OCI-LY3 (cell line): Measurements from ENCODE around the gene GLI2.

Experiments
- H2AFZ ChIP-seq: fragments of 200-600, 300-600 bp; shearing (Covaris generic); 2 replicates; pipeline ENCODE4 v1.6.0; 2014; ENCODE audit warnings: antibody characterized with exemption, low read depth, low read length
- H3K27ac ChIP-seq: fragments of 200-600, 300-600 bp; sonication (generic); 2 replicates; pipeline ENCODE4 v1.5.1; 2014; ENCODE audit warnings: mild to moderate bottlenecking, low read length, moderate library complexity, mixed read lengths
- H3K27me3 ChIP-seq: fragments of 200-600, 300-600 bp; sonication (generic); 2 replicates; pipeline ENCODE4 v1.6.1; 2014; ENCODE audit warnings: low read depth, low read length, mixed read lengths
- H3K36me3 ChIP-seq: fragments of 200-600, 300-600 bp; sonication (generic); replicated peaks from 2 replicates; pipeline ENCODE3; 2014; ENCODE audit warnings: low read depth, low read length, mixed read lengths
- H3K4me1 ChIP-seq: fragments of 300-600, 200-600 bp; sonication (generic); 2 replicates; pipeline ENCODE4 v1.6.1; 2014; ENCODE audit warnings: low read length, mixed read lengths
- H3K4me2 ChIP-seq: fragments of 200-600, 300-600 bp; sonication (generic); 2 replicates; pipeline ENCODE4 v1.6.1; 2014; ENCODE audit warnings: low read length, mixed read lengths
- H3K4me3 ChIP-seq: fragments of 300-600, 200-600 bp; sonication (generic); 2 replicates; pipeline ENCODE4 v1.5.1; 2014; ENCODE audit warnings: antibody characterized with exemption, mild to moderate bottlenecking, low read length, moderate library complexity
- H3K79me2 ChIP-seq: fragments of 300-600, 200-600 bp; shearing (Covaris generic); 2 replicates; pipeline ENCODE4 v1.6.1; 2014; ENCODE audit warnings: mild to moderate bottlenecking, low read length, mixed read lengths
- H3K9ac ChIP-seq: fragments of 300-600, 200-600 bp; shearing (Covaris generic); 2 replicates; pipeline ENCODE4 v1.6.0; 2014; ENCODE audit warnings: mild to moderate bottlenecking, low read length, moderate library complexity
- H3K9me3 ChIP-seq: fragments of 200-600, 300-600 bp; shearing (Covaris generic); 2 replicates; pipeline ENCODE4 v1.6.1; 2014; ENCODE audit warnings: low read length, mixed read lengths; ENCODE audit not compliant: insufficient read depth
- H4K20me1 ChIP-seq: fragments of 200-600, 300-600 bp; sonication (generic); 2 replicates; pipeline ENCODE4 v1.6.1; 2016; ENCODE audit warnings: low read length, mixed read lengths; ENCODE audit not compliant: insufficient read depth
- EZH2phosphoT487 ChIP-seq: fragments of 200-600 bp; shearing (Covaris generic); IDR thresholded peaks from 2 replicates; pipeline ENCODE4 v1.6.1; 2018; ENCODE audit warnings: antibody characterized with exemption, mixed run types, low read depth
- TF ChIP-seq, protein P1 (sequence below): fragments of 200-600, 300-600 bp; sonication (generic); IDR thresholded peaks from 2 replicates; pipeline ENCODE4 v1.5.1; 2014; ENCODE audit warnings: antibody characterized with exemption, low read length, low read depth

Gene GLI2

DNA sequence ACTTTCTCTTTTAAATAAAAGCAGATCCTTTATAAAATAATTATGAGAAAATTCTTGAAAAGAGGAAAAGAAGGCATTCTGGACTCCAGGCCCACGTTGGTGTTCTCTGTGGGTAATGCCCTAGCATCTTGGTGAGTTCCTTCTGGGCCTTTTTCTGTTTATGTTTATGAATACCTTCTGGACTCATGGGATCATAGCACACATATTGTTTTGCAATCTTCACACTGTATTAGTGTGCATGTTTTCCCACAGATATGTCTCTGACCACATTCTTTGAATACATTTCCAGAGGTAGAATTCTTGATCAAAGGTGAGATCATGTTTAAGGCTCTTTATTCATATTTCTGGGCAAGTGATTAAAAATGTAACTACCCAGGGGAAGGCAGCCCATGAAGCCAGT is 15.9 kb downstream of the GLI2 start:
- no peak for TF ChIP-seq EZH2phosphoT487
- TF ChIP-seq, protein P1, sequence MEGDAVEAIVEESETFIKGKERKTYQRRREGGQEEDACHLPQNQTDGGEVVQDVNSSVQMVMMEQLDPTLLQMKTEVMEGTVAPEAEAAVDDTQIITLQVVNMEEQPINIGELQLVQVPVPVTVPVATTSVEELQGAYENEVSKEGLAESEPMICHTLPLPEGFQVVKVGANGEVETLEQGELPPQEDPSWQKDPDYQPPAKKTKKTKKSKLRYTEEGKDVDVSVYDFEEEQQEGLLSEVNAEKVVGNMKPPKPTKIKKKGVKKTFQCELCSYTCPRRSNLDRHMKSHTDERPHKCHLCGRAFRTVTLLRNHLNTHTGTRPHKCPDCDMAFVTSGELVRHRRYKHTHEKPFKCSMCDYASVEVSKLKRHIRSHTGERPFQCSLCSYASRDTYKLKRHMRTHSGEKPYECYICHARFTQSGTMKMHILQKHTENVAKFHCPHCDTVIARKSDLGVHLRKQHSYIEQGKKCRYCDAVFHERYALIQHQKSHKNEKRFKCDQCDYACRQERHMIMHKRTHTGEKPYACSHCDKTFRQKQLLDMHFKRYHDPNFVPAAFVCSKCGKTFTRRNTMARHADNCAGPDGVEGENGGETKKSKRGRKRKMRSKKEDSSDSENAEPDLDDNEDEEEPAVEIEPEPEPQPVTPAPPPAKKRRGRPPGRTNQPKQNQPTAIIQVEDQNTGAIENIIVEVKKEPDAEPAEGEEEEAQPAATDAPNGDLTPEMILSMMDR, result no peak
- Histone ChIP-seq H3K79me2 (no peaks in the 10 kb centered on the region), H2AFZ (no peak overlapping the region), H4K20me1 (no peaks in the 10 kb centered on the region), H3K9ac (no peak overlapping the region), H3K27me3 (peaks cover 3% of the 10 kb centered on the region; the same call in 1 of the 2 replicates), H3K27ac (no peak overlapping the region), H3K4me3 (no peak overlapping the region), H3K9me3 (no peaks in the 10 kb centered on the region), H3K4me2 (no peak overlapping the region), H3K4me1 (no peaks in the 10 kb centered on the region), H3K36me3 (no peaks in the 10 kb centered on the region)

DNA sequence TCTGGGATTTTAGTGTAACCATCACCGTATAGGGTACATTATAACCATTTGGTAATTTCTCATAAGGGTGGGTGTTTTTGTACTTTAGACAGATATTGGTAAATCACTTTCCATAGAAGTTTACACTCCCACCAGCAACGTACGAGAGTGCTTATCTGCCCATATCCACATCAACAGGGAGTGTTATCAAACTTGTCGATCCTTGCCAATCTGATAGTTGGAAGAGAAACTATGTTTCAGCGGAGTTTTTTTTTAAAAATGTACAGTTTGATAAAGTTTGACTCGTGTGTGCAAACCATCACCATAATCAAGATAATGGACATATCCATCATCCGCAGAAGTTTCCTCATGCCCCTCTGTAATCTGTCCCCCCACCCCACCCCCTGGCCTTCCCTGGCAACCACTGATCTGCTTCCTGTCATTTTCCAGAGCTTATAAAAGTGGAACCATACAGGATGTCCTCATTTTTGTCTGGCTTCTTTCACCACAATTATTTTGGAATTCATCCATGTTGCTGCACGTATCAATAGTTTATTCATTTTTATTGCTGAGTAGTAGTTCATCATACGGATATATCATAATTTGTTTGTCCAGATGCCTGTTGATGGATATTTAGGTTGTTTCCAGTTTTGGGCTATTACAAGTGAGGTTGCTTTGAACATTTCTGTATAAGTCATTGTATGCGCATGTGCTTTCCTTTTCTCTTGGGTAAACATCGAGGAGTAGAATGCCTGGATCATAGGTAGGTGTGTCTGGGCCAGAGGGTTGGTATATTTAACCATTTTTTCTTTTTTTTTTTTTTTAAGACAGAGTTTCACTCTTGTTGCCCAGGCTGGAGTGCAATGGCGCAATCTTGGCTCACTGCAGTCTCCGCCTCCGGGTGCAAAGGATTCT is 18.6 kb downstream of the GLI2 start:
- H3K4me2 ChIP-seq, result no peak overlapping the region
- no peaks in the 10 kb centered on the region for H3K79me2 ChIP-seq
- H4K20me1 ChIP-seq, result no peaks in the 10 kb centered on the region
- no peak overlapping the region for H2AFZ ChIP-seq
- no peak overlapping the region for H3K27ac ChIP-seq
- no peak overlapping the region for H3K9ac ChIP-seq
- no peak for TF ChIP-seq EZH2phosphoT487
- TF ChIP-seq, protein P1, result no peak
- H3K4me3 ChIP-seq, result no peak overlapping the region
- H3K27me3 ChIP-seq, result peaks cover 5% of the 10 kb centered on the region; the same call in 1 of the 2 replicates
- H3K36me3 ChIP-seq, result no peaks in the 10 kb centered on the region
- H3K4me1 ChIP-seq, result no peaks in the 10 kb centered on the region
- H3K9me3 ChIP-seq, result no peaks in the 10 kb centered on the region

DNA sequence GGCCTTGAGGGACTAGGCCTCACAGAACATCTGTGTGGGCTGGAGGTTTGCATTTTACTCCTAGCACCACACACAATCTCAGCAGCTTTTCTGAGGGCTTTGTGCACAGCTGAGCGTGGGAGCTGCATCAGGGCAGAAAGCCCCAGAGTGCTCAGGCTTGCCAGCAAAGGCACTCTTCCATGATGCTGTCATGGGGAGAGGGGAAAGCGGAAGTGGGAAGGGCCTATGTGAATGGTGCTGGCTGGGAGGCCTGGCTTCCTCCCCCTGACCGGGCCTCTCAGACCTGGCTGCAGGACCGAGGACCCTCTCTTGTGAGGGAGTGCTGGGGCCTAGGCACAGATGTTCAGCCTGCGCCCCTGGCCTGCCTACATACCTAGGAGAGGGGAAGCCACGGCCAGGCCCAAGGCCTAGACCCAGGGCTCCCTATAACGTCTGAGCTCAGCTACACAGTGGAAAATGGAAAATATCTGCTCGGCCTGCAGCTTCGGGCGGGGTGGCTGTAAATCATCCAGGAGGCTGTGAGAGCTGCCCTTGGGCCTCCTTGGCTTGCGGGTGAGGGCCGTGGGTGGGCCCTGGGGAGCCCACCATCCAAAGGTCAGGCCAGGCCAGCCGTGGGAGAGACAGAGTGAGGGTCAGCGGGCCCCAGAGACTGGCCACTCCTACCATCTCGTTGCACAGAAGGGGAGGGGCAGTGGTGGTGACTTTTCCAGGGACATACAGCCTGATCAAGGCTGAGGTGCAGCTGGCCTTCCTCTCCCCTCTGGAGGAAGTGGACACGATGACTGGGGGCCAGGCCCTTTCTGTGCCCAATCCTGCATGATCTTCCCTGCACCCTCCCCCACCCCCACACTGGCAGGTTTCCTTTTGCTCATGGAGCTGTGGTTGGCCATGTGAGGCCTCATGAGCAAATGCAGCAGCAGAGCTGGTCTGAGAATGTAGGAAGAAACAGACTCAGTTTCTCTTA is 22.8 kb downstream of the GLI2 start:
- TF ChIP-seq EZH2phosphoT487, result no peak
- TF ChIP-seq, protein P1, result no peak
- H3K4me1 ChIP-seq, result no peaks in the 10 kb centered on the region
- H3K27me3 ChIP-seq, result peaks cover 5% of the 10 kb centered on the region; the same call in 1 of the 2 replicates
- no peaks in the 10 kb centered on the region for H3K79me2 ChIP-seq
- H3K4me2 ChIP-seq, result no peak overlapping the region
- no peak overlapping the region for H2AFZ ChIP-seq
- no peak overlapping the region for H3K9ac ChIP-seq
- H3K9me3 ChIP-seq, result no peaks in the 10 kb centered on the region
- no peaks in the 10 kb centered on the region for H3K36me3 ChIP-seq
- no peak overlapping the region for H3K27ac ChIP-seq
- no peaks in the 10 kb centered on the region for H4K20me1 ChIP-seq
- H3K4me3 ChIP-seq, result no peak overlapping the region
